ENCODE measurements around the gene PRDM15. TPM values are rescaled to one million over a fixed set of nuclear protein-coding genes. Genes with fewer than 3 reads are reported as not detected.
A peak's percentile ranks its signal among the peaks of the same experiment; 100 is the strongest.

The PRDM15 gene
- total RNA-seq, 1 experiment from 2014 or later = 5.7 TPM

DNA sequence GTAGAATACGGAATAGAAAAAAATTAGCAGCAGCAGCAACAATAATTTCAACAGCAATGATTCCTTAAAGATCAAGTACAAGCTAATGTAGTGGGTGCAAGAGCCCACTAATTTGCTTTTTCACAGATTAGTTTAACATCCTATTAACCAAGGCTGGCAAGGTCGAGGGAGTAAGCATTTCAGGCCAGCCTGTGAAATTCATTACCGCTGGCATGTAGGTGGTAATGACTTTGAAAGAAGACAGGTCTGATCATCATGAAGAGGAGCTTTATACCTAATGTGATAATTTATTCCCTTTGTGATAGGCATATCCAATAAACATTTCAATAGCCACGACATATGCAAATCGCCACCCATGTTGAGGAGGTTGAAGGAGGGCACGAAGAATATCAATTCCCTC lies 11.2 kb upstream of the PRDM15 start:
- no peak overlapping the region for H3K27ac Mint-ChIP-seq (ENCODE audit: low read depth, unreplicated experiment)
- H3K36me3 Mint-ChIP-seq (ENCODE audit: insufficient read depth, unreplicated experiment) = peaks cover 12% of the 10 kb centered on the region
- no peaks in the 10 kb centered on the region for H3K27me3 Mint-ChIP-seq (ENCODE audit: insufficient read depth, unreplicated experiment)
- no peaks in the 10 kb centered on the region for H3K9me3 Mint-ChIP-seq (ENCODE audit: unreplicated experiment)
- TF ChIP-seq, protein P1, sequence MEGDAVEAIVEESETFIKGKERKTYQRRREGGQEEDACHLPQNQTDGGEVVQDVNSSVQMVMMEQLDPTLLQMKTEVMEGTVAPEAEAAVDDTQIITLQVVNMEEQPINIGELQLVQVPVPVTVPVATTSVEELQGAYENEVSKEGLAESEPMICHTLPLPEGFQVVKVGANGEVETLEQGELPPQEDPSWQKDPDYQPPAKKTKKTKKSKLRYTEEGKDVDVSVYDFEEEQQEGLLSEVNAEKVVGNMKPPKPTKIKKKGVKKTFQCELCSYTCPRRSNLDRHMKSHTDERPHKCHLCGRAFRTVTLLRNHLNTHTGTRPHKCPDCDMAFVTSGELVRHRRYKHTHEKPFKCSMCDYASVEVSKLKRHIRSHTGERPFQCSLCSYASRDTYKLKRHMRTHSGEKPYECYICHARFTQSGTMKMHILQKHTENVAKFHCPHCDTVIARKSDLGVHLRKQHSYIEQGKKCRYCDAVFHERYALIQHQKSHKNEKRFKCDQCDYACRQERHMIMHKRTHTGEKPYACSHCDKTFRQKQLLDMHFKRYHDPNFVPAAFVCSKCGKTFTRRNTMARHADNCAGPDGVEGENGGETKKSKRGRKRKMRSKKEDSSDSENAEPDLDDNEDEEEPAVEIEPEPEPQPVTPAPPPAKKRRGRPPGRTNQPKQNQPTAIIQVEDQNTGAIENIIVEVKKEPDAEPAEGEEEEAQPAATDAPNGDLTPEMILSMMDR (IDR thresholded peaks at IDR 0.05; ENCODE audit: unreplicated experiment) = no peak
- H3K4me1 Mint-ChIP-seq (ENCODE audit: insufficient read depth, unreplicated experiment) = no peaks in the 10 kb centered on the region
- DNase-seq (ENCODE audit: unreplicated experiment) = no peak
- no TSS peak for BruUV-seq (replicated peaks)
- no peak overlapping the region for H3K4me3 Mint-ChIP-seq (ENCODE audit: unreplicated experiment)
- POLR2A ChIA-PET = interaction anchor here (0.6 kb wide), 1 partner anchor 89 kb away, joined by 3 read pairs; no protein-coding TSS in a partner anchor
- intact Hi-C loops (cut with micrococcal nuclease) = no loop called here
- CTCF ChIA-PET = interaction anchor here (0.6 to 1.1 kb wide), 2 partner anchors 12 to 228 kb away, joined by 3 read pairs; no protein-coding TSS in a partner anchor

DNA sequence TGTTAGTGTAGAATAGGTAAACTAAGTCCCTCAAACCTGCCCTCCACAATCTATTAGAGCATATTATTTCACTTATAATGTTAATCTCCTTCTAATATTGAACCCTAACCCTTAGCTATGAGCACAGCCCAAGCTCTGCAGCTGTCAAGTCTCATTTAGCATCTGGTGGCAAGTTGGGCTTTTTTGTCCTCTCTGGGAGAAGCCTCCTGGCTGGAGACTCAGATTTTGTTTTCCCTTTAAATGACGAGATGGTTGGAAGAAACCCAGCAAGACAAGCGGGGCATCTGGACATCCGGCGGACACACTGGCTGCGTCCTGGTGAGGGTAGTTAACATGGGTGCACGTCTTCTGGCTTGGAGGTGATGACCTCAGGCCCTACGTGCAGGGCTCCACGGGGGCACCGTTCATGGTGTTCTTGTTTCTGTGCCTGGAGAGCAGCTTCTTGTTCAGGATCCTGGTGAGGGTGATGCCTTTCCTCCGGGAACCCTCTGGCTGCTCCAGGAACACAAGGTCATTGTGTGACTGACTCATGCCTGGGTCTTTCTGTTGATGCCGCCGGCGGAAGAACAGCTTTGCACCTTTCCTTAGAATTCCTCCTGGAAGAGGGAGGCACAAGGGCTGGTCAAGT lies 9.7 kb upstream of the PRDM15 start:
- H3K9me3 Mint-ChIP-seq (ENCODE audit: unreplicated experiment) = no peaks in the 10 kb centered on the region
- H3K27me3 Mint-ChIP-seq (ENCODE audit: insufficient read depth, unreplicated experiment) = no peaks in the 10 kb centered on the region
- CTCF ChIA-PET = interaction anchor here (1.0 kb wide), 1 partner anchor 113 kb away, joined by 3 read pairs; no protein-coding TSS in a partner anchor
- intact Hi-C loops (cut with micrococcal nuclease) = no loop called here
- no peak overlapping the region for H3K27ac Mint-ChIP-seq (ENCODE audit: low read depth, unreplicated experiment)
- no peak for DNase-seq (ENCODE audit: unreplicated experiment)
- POLR2A ChIA-PET = interaction anchor here (1.1 to 2.0 kb wide), 2 partner anchors 10 to 11 kb away, joined by 4 to 5 read pairs; partner anchors contain the start of gene PRDM15
- BruUV-seq (replicated peaks) = no TSS peak
- H3K4me3 Mint-ChIP-seq (ENCODE audit: unreplicated experiment) = no peak overlapping the region
- H3K36me3 Mint-ChIP-seq (ENCODE audit: insufficient read depth, unreplicated experiment) = peaks cover 7% of the 10 kb centered on the region
- TF ChIP-seq, protein P1 (IDR thresholded peaks at IDR 0.05; ENCODE audit: unreplicated experiment) = no peak
- H3K4me1 Mint-ChIP-seq (ENCODE audit: insufficient read depth, unreplicated experiment) = no peaks in the 10 kb centered on the region

DNA sequence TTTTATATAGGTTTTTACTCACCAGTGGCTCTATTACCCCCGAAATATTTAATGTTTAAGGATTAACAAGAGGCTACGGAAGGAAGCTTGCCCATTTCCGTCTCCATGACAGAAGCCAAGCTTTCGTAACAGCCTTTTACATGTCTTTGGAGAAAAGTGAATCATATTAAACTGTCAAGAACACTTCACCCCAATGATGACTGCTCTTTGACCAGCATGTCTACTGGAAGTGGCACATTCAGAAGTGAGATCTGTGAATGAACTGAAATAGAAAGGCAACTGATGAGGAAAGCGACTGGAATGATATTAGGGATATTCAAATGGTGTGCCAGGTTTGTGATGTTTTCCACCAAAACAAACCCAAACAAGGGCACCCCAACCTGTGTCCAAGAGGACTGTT lies 8.5 kb upstream of the PRDM15 start:
- Mint-ChIP-seq H3K4me1 (ENCODE audit: insufficient read depth, unreplicated experiment) (no peaks in the 10 kb centered on the region), H3K36me3 (ENCODE audit: insufficient read depth, unreplicated experiment) (no peaks in the 10 kb centered on the region), H3K27me3 (ENCODE audit: insufficient read depth, unreplicated experiment) (no peaks in the 10 kb centered on the region), H3K27ac (ENCODE audit: low read depth, unreplicated experiment) (no peak overlapping the region), H3K9me3 (ENCODE audit: unreplicated experiment) (no peaks in the 10 kb centered on the region), H3K4me3 (ENCODE audit: unreplicated experiment) (no peak overlapping the region)
- DNase-seq (ENCODE audit: unreplicated experiment) = no peak
- BruUV-seq (replicated peaks) = TSS peak; percentile 13
- TF ChIP-seq, protein P1 (IDR thresholded peaks at IDR 0.05; ENCODE audit: unreplicated experiment) = no peak
- CTCF ChIA-PET = interaction anchor here (0.5 kb wide), 1 partner anchor 24 kb away, joined by 3 read pairs; no protein-coding TSS in a partner anchor
- POLR2A ChIA-PET = interaction anchor here (2.0 kb wide), 1 partner anchor 8 kb away, joined by 5 read pairs; the partner anchor contains the start of gene PRDM15
- intact Hi-C loops (cut with micrococcal nuclease) = no loop called here

DNA sequence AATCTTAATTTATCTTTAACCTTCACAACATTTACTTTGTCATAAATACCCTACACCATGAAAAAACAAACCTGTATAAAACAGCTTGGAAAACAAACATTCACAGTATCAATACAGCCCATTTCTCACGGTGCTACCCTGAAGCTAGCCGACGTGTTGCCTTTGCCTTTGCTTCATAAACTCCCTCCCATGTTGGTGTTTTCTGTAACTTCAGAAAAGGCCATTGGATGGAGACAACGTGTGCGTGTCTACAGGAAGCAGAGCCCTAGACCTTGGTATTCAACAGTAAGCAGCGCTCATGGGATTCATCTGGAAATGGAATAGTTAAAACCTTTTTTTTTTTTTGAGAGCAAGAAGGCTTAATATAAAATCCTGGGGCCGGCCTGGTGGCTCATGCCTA lies 7.2 kb upstream of the PRDM15 start:
- H3K4me3 Mint-ChIP-seq (ENCODE audit: unreplicated experiment) = no peak overlapping the region
- no TSS peak for BruUV-seq (replicated peaks)
- POLR2A ChIA-PET = interaction anchor here (1.1 kb wide), 1 partner anchor 9 kb away, joined by 7 read pairs; no protein-coding TSS in a partner anchor
- no peaks in the 10 kb centered on the region for H3K4me1 Mint-ChIP-seq (ENCODE audit: insufficient read depth, unreplicated experiment)
- H3K36me3 Mint-ChIP-seq (ENCODE audit: insufficient read depth, unreplicated experiment) = no peaks in the 10 kb centered on the region
- DNase-seq (ENCODE audit: unreplicated experiment) = no peak
- H3K9me3 Mint-ChIP-seq (ENCODE audit: unreplicated experiment) = no peaks in the 10 kb centered on the region
- intact Hi-C loops (cut with micrococcal nuclease) = no loop called here
- TF ChIP-seq, protein P1 (IDR thresholded peaks at IDR 0.05; ENCODE audit: unreplicated experiment) = no peak
- CTCF ChIA-PET = interaction anchor here (0.7 to 1.4 kb wide), 3 partner anchors 211 to 1883 kb away, joined by 3 to 5 read pairs (median 3); no protein-coding TSS in a partner anchor
- H3K27me3 Mint-ChIP-seq (ENCODE audit: insufficient read depth, unreplicated experiment) = no peaks in the 10 kb centered on the region
- no peak overlapping the region for H3K27ac Mint-ChIP-seq (ENCODE audit: low read depth, unreplicated experiment)

Data from MCF 10A (cell line).